ENCODE measurements around the gene MAP2K7. TPM values are rescaled to one million over a fixed set of nuclear protein-coding genes. Genes with fewer than 3 reads are reported as not detected.

Gene MAP2K7
- total RNA-seq, 1 experiment from 2014 or later = 39.4 TPM

GRCh38 chr19:7922836-7923195 lies 19.1 kb downstream of the MAP2K7 start:
- no peaks in the 10 kb centered on the region for H3K9me3 Mint-ChIP-seq
- ChIA-PET CTCF (interaction anchor here (1.2 to 4.0 kb wide), 6 partner anchors 19 to 79 kb away, joined by 5 to 92 read pairs (median 12); partner anchors contain the start of genes LRRC8E, MAP2K7 and TIMM44), POLR2A (interaction anchor here (1.3 kb wide), 1 partner anchor 65 kb away, joined by 4 read pairs; no protein-coding TSS in a partner anchor)
- H3K4me3 Mint-ChIP-seq = no peak overlapping the region
- ATAC-seq (no peak), DNase-seq (ENCODE audit: low spot score) (no peak)
- TF ChIP-seq ZNF532 (CRISPR knock-in tag; IDR thresholded peaks at IDR 0.05; ENCODE audit: borderline replicate concordance) (no peak), MAX (CRISPR knock-in tag; IDR thresholded peaks at IDR 0.05) (no peak)
- no peaks in the 10 kb centered on the region for H3K36me3 Mint-ChIP-seq
- H3K27ac Mint-ChIP-seq = no peak overlapping the region
- H3K27me3 Mint-ChIP-seq (ENCODE audit: low read depth) = peaks cover 24% of the 10 kb centered on the region
- H3K4me1 Mint-ChIP-seq = peaks cover 9% of the 10 kb centered on the region

- H3K9me3 Mint-ChIP-seq = no peaks in the 10 kb centered on the region
- DNase-seq (ENCODE audit: low spot score) (no peak), ATAC-seq (no peak)
- peaks cover 16% of the 10 kb centered on the region for H3K27me3 Mint-ChIP-seq (ENCODE audit: low read depth)
- no peak overlapping the region for H3K27ac Mint-ChIP-seq
- POLR2A ChIA-PET = no interaction called here
- no peak overlapping the region for H3K4me3 Mint-ChIP-seq
- no peaks in the 10 kb centered on the region for H3K36me3 Mint-ChIP-seq
- TF ChIP-seq FOXK1 (CRISPR knock-in tag; IDR thresholded peaks at IDR 0.05) = no peak
- no peak for TF ChIP-seq OVOL2 (CRISPR knock-in tag; IDR thresholded peaks at IDR 0.05; ENCODE audit: borderline replicate concordance)
- no peak for TF ChIP-seq ZNF423 (CRISPR knock-in tag; IDR thresholded peaks at IDR 0.05)
- TF ChIP-seq ZNF425 (CRISPR knock-in tag; conservative IDR thresholded peaks at IDR 0.05) = no peak
- no peak for TF ChIP-seq MLX (CRISPR knock-in tag; IDR thresholded peaks at IDR 0.05)
- TF ChIP-seq HMGXB4 (CRISPR knock-in tag; IDR thresholded peaks at IDR 0.05) = no peak
- TF ChIP-seq GABPB1 (CRISPR knock-in tag; IDR thresholded peaks at IDR 0.05) = no peak
- TF ChIP-seq ATF6 (CRISPR knock-in tag; IDR thresholded peaks at IDR 0.05) = no peak
- no peak for TF ChIP-seq AFF4 (CRISPR knock-in tag; IDR thresholded peaks at IDR 0.05; ENCODE audit: borderline replicate concordance)
- no peak for TF ChIP-seq USF2 (CRISPR knock-in tag; IDR thresholded peaks at IDR 0.05)
- CTCF ChIA-PET = interaction anchor here (0.7 to 2.9 kb wide), 6 partner anchors 20 to 70 kb away, joined by 3 to 11 read pairs (median 4); partner anchors contain the start of genes MAP2K7 and TIMM44
- peaks cover 9% of the 10 kb centered on the region for H3K4me1 Mint-ChIP-seq
Observed at GRCh38 chr19:7923295-7924191, 19.9 kb downstream of the MAP2K7 start.
